Measurements from ENCODE around the gene LAMB1.

The LAMB1 gene

DNA sequence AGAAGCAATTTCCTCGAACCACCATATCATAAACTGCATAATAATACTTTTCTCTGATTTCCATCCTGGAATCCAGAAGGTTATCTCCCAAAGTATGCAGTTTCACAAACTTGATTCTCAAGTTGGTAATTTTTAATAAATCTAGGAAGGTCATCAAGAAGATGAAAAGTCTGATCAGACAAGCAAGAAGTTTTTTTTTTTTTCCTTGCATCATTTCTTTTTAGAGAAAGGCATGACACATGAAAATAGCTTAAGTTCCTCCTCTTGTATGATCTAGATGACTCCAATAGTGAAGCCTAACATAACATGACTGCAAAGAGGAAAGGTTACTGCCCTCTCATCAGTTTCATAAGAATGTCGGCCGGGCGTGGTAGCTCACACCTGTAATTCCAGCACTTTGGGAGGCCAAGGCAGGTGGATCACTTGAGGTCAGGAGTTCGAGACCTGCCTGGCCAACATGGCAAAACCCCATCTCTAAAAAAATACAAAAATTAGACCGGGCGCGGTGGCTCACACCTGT is 22.2 kb downstream of the LAMB1 start:
- no peak for DNase-seq
- no peaks in the 10 kb centered on the region for H3K9me3 ChIP-seq
- TF ChIP-seq, protein P1, sequence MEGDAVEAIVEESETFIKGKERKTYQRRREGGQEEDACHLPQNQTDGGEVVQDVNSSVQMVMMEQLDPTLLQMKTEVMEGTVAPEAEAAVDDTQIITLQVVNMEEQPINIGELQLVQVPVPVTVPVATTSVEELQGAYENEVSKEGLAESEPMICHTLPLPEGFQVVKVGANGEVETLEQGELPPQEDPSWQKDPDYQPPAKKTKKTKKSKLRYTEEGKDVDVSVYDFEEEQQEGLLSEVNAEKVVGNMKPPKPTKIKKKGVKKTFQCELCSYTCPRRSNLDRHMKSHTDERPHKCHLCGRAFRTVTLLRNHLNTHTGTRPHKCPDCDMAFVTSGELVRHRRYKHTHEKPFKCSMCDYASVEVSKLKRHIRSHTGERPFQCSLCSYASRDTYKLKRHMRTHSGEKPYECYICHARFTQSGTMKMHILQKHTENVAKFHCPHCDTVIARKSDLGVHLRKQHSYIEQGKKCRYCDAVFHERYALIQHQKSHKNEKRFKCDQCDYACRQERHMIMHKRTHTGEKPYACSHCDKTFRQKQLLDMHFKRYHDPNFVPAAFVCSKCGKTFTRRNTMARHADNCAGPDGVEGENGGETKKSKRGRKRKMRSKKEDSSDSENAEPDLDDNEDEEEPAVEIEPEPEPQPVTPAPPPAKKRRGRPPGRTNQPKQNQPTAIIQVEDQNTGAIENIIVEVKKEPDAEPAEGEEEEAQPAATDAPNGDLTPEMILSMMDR (IDR thresholded peaks at IDR 0.05; ENCODE audit: low read depth, low read length) = no peak
- no peaks in the 10 kb centered on the region for H3K4me1 ChIP-seq
- H3K27me3 ChIP-seq = no peaks in the 10 kb centered on the region
- H3K4me3 ChIP-seq (ENCODE audit: low read depth, low read length) = no peak overlapping the region
- H3K36me3 ChIP-seq = peaks cover 94% of the 10 kb centered on the region

DNA sequence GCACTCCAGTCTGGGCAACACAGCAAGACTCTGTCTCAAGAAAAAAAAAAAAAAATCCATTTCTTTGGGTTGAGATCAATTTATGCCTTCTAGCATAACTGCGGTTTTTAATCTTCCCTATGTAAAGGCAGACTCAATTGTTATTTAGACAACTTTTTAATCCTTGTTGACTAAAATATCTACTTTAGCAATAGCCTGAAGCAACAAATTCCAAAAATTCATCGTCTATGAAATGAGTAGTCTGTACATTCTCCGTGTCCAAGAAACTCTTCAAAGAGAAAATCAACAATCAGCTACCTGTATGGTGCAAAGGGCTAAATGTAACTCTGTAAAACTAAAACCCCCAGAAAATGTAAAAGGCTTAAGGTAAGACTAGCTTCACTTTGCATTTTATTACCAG is 22.8 kb downstream of the LAMB1 start:
- no peaks in the 10 kb centered on the region for H3K27me3 ChIP-seq
- TF ChIP-seq, protein P1 (IDR thresholded peaks at IDR 0.05; ENCODE audit: low read depth, low read length) = no peak
- no peaks in the 10 kb centered on the region for H3K4me1 ChIP-seq
- H3K36me3 ChIP-seq = peaks cover 94% of the 10 kb centered on the region
- H3K4me3 ChIP-seq (ENCODE audit: low read depth, low read length) = no peak overlapping the region
- no peaks in the 10 kb centered on the region for H3K9me3 ChIP-seq
- DNase-seq = no peak

GRCh38 chr7:107978815-107979408 is 24.0 kb downstream of the LAMB1 start:
- H3K9me3 ChIP-seq = no peaks in the 10 kb centered on the region
- TF ChIP-seq, protein P1 (IDR thresholded peaks at IDR 0.05; ENCODE audit: low read depth, low read length) = no peak
- no peaks in the 10 kb centered on the region for H3K4me1 ChIP-seq
- H3K27me3 ChIP-seq = no peaks in the 10 kb centered on the region
- H3K4me3 ChIP-seq (ENCODE audit: low read depth, low read length) = no peak overlapping the region
- peaks cover 94% of the 10 kb centered on the region for H3K36me3 ChIP-seq
- no peak for DNase-seq

DNA sequence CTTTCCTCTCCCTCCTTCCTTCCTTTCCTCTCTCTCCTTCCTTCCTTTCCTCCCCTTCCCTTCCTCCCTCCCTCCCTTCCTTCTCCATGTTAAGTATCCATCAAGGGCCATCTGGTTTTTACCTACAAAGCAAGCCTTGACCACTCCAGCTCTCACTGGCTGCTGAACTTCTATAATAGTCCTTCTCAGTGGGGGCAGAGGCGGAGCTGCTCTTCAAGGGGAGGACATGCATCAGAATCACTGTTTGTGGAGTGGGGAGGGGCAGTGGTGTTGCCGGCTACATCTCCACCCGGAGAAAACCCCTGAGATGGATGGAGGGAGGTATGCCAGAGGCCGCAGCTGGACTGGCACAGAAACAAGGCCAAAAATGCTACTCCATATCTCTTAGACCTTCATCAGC is 25.9 kb downstream of the LAMB1 start:
- Histone ChIP-seq H3K36me3 (peaks cover 97% of the 10 kb centered on the region), H3K27me3 (no peaks in the 10 kb centered on the region), H3K4me3 (ENCODE audit: low read depth, low read length) (no peak overlapping the region), H3K4me1 (no peaks in the 10 kb centered on the region), H3K9me3 (no peaks in the 10 kb centered on the region)
- TF ChIP-seq, protein P1 (IDR thresholded peaks at IDR 0.05; ENCODE audit: low read depth, low read length) = no peak
- no peak for DNase-seq

GRCh38 chr7:107976620-107977019 is 26.3 kb downstream of the LAMB1 start:
- peaks cover 97% of the 10 kb centered on the region for H3K36me3 ChIP-seq
- DNase-seq = no peak
- no peak overlapping the region for H3K4me3 ChIP-seq (ENCODE audit: low read depth, low read length)
- no peaks in the 10 kb centered on the region for H3K27me3 ChIP-seq
- TF ChIP-seq, protein P1 (IDR thresholded peaks at IDR 0.05; ENCODE audit: low read depth, low read length) = no peak
- no peaks in the 10 kb centered on the region for H3K9me3 ChIP-seq
- H3K4me1 ChIP-seq = no peaks in the 10 kb centered on the region

- H3K36me3 ChIP-seq = peaks cover 97% of the 10 kb centered on the region
- no peak overlapping the region for H3K4me3 ChIP-seq (ENCODE audit: low read depth, low read length)
- TF ChIP-seq, protein P1 (IDR thresholded peaks at IDR 0.05; ENCODE audit: low read depth, low read length) = no peak
- H3K27me3 ChIP-seq = no peaks in the 10 kb centered on the region
- no peak for DNase-seq
- H3K9me3 ChIP-seq = no peaks in the 10 kb centered on the region
- H3K4me1 ChIP-seq = no peaks in the 10 kb centered on the region
Observed at GRCh38 chr7:107975394-107976013, 27.5 kb downstream of the LAMB1 start.

Measured in BE2C (cell line).